Naive thymus-derived CD4-positive, alpha-beta T cell (primary cell): Measurements from ENCODE around the gene TTC6. TPM values are rescaled to one million over a fixed set of nuclear protein-coding genes. Genes with fewer than 3 reads are reported as not detected.

ENCODE experiments used
- ATAC-seq: fragments of 150-1000 bp; cut with Tn5 transposase; 2 replicates; pipeline ENCODE4 v1.10.0; 2021; ENCODE audit warnings: mild to moderate bottlenecking, moderate library complexity
- CTCF ChIA-PET: fragments of 350-600 bp; sonication (Branson Sonifier 250); formaldehyde crosslinking; loops from one replicate; lab custom pipeline; 2021; ENCODE audit warnings: antibody characterized with exemption; lab: Charles Lee
- POLR2A ChIA-PET: fragments of 350-600 bp; sonication (Branson Sonifier 250); formaldehyde crosslinking; loops from one replicate; lab custom pipeline; 2021; ENCODE audit warnings: antibody characterized with exemption, inconsistent platforms; lab: Charles Lee
- DNase-seq, 9 donors: peaks; one replicate each; pipeline versions ENCODE4 v3.0.0 to v3.0.0-alpha.2; 2020 to 2022; ENCODE audit warnings: mixed read lengths in 1 of 9
- H3K27ac ChIP-seq: one replicate; pipeline ENCODE4 v1.7.0; 2013; ENCODE audit warnings: mild to moderate bottlenecking, low read depth, low read length, moderate library complexity
- H3K27me3 ChIP-seq, 2 donors: one replicate each; pipeline ENCODE4 v1.7.0; 2013; ENCODE audit warnings: low read length in 2 of 2, mild to moderate bottlenecking in 2 of 2, moderate library complexity in 2 of 2; ENCODE audit not compliant: control insufficient read depth in 2 of 2, insufficient read depth in 2 of 2
- H3K36me3 ChIP-seq, 3 experiments: 1 replicate in 2 of 3; 2 replicates in 1 of 3; pipeline ENCODE4 v1.7.0; 2013; ENCODE audit warnings: low read length in 3 of 3, mild to moderate bottlenecking in 3 of 3, moderate library complexity in 1 of 3; ENCODE audit not compliant: insufficient read depth in 3 of 3, control insufficient read depth in 2 of 3
- H3K4me1 ChIP-seq, 2 donors: one replicate each; pipeline ENCODE4 v1.7.0; 2013; ENCODE audit warnings: low read length in 2 of 2, mild to moderate bottlenecking in 2 of 2, moderate library complexity in 1 of 2; ENCODE audit not compliant: control insufficient read depth in 2 of 2, insufficient read depth in 2 of 2
- H3K4me3 ChIP-seq: 2 replicates; pipeline ENCODE4 v1.7.0; 2013; ENCODE audit warnings: mild to moderate bottlenecking, low read length
- H3K9me3 ChIP-seq, 3 experiments: 1 replicate in 2 of 3; 2 replicates in 1 of 3; pipeline ENCODE4 v1.7.0; 2013; ENCODE audit warnings: low read length in 3 of 3; ENCODE audit not compliant: control insufficient read depth in 2 of 3
- H3K27ac Mint-ChIP-seq, 9 donors: one replicate each; pipeline ENCODE4 v1.8.0; 2020 to 2022; ENCODE audit warnings: mixed read lengths in 9 of 9, mild to moderate bottlenecking in 8 of 9, moderate library complexity in 5 of 9, inconsistent platforms in 2 of 9
- H3K27me3 Mint-ChIP-seq, 5 donors: one replicate each; pipeline ENCODE4 v1.8.0; 2021 to 2022; ENCODE audit warnings: mixed read lengths in 5 of 5, mild to moderate bottlenecking in 1 of 5
- H3K36me3 Mint-ChIP-seq, 5 donors: one replicate each; pipeline ENCODE4 v1.8.0; 2020 to 2022; ENCODE audit warnings: mixed read lengths in 5 of 5, mild to moderate bottlenecking in 3 of 5, inconsistent platforms in 1 of 5
- H3K4me1 Mint-ChIP-seq, 7 donors: one replicate each; pipeline ENCODE4 v1.8.0; 2020 to 2022; ENCODE audit warnings: mixed read lengths in 7 of 7, mild to moderate bottlenecking in 3 of 7, inconsistent platforms in 1 of 7
- H3K4me3 Mint-ChIP-seq, 10 donors: one replicate each; pipeline ENCODE4 v1.8.0; 2020 to 2022; ENCODE audit warnings: mild to moderate bottlenecking in 10 of 10, mixed read lengths in 10 of 10, moderate library complexity in 6 of 10, inconsistent platforms in 2 of 10
- H3K9me3 Mint-ChIP-seq, 11 donors: one replicate each; pipeline ENCODE4 v1.8.0; 2020 to 2022; ENCODE audit warnings: mixed read lengths in 11 of 11, mild to moderate bottlenecking in 4 of 11, inconsistent platforms in 1 of 11, moderate library complexity in 1 of 11
- intact Hi-C, 2 donors: fragments of 100-400 bp; cut with micrococcal nuclease; formaldehyde crosslinking; loops; one replicate each; pipeline ENCODE4 v1.15.1; 2023
- polyA plus RNA-seq, 2 donors: library from polyadenylated mRNA; unstranded; fragments of 300-500 nt; fragmentation: Illumina TruSeq; gene quantifications; one replicate each; pipeline ENCODE4 v1.2.3, GENCODE V29; 2021
- total RNA-seq, 6 experiments: library from RNA in 5 of 6; stranded (reverse) in 5 of 6; gene quantifications; 1 replicate in 5 of 6; 2 replicates in 1 of 6; pipeline ENCODE4 v1.2.3 and lab custom pipeline; 2021 to 2026

The TTC6 gene
- total and polyA plus RNA-seq, 7 experiments from 2014 or later = not detected

- H3K27ac Mint-ChIP-seq = no peak overlapping the region
These were observed 6.3 kb upstream of the TTC6 start for GRCh38 chr14:37588956-37589714.

GRCh38 chr14:37589715-37590427, 5.6 kb upstream of the TTC6 start:
- Histone ChIP-seq H3K27ac (no peak overlapping the region), H3K4me3 (no peak overlapping the region), H3K4me1 (no peaks in the 10 kb centered on the region), H3K9me3 (no peaks in the 10 kb centered on the region), H3K27me3 (peaks cover 0 to 10% of the 10 kb centered on the region in 2 donors), H3K36me3 (no peaks in the 10 kb centered on the region)
- intact Hi-C loops = loop anchor here in 1 of 2 donors (5.0 to 10.0 kb wide), 3 partner anchors 285 to 1073 kb away; partner anchors contain the start of gene SSTR1
- CTCF ChIA-PET = no interaction called here
- no peak for ATAC-seq
- no peak for DNase-seq
- Mint-ChIP-seq H3K9me3 (peaks cover 4 to 77% (median 24%) of the 10 kb centered on the region in 11 donors), H3K27me3 (peaks cover 77 to 84% (median 79%) of the 10 kb centered on the region in 5 donors), H3K36me3 (peaks cover 0 to 35% (median 2%) of the 10 kb centered on the region in 5 donors), H3K4me3 (no peak overlapping the region), H3K4me1 (peaks cover 4 to 13% (median 7%) of the 10 kb centered on the region in 7 donors), H3K27ac (no peak overlapping the region)
- POLR2A ChIA-PET = no interaction called here

More at GRCh38 chr14:37588956-37589714, 6.3 kb upstream of the TTC6 start:
- ChIA-PET POLR2A (no interaction called here), CTCF (no interaction called here)
- no peak overlapping the region for H3K4me3 ChIP-seq
- ATAC-seq (no peak), DNase-seq (no peak)
- H3K27ac ChIP-seq = no peak overlapping the region
- Mint-ChIP-seq H3K4me3 (peak overlapping the region in 2 of 10 donors; percentile 18 to 29), H3K27me3 (peaks cover 73 to 83% (median 76%) of the 10 kb centered on the region in 5 donors), H3K9me3 (peaks cover 4 to 75% (median 24%) of the 10 kb centered on the region in 11 donors), H3K4me1 (peaks cover 2 to 9% (median 4%) of the 10 kb centered on the region in 7 donors), H3K36me3 (peaks cover 0 to 33% (median 2%) of the 10 kb centered on the region in 5 donors)
- peaks cover 0 to 8% of the 10 kb centered on the region in 2 donors for H3K27me3 ChIP-seq
- intact Hi-C loops = loop anchor here in 1 of 2 donors (5.0 kb wide), 1 partner anchor 1072 kb away; no protein-coding TSS in a partner anchor
- no peaks in the 10 kb centered on the region for H3K36me3 ChIP-seq
- no peaks in the 10 kb centered on the region for H3K4me1 ChIP-seq
- no peaks in the 10 kb centered on the region for H3K9me3 ChIP-seq

GRCh38 chr14:37590428-37591139, 4.8 kb upstream of the TTC6 start:
- H3K4me3 Mint-ChIP-seq = peak overlapping the region in 1 of 10 donors; percentile 44
- CTCF ChIA-PET = no interaction called here
- peak overlapping the region in 1 of 9 donors; percentile 78 for H3K27ac Mint-ChIP-seq
- H3K36me3 ChIP-seq = no peaks in the 10 kb centered on the region
- intact Hi-C loops = loop anchor here in 1 of 2 donors (5.0 to 10.0 kb wide), 2 partner anchors 284 to 617 kb away; partner anchors contain the start of gene SSTR1
- no peaks in the 10 kb centered on the region for H3K9me3 ChIP-seq
- no peak overlapping the region for H3K27ac ChIP-seq
- H3K9me3 Mint-ChIP-seq = peaks cover 4 to 74% (median 24%) of the 10 kb centered on the region in 11 donors
- peaks cover 72 to 79% (median 77%) of the 10 kb centered on the region in 5 donors for H3K27me3 Mint-ChIP-seq
- no peak for DNase-seq
- H3K27me3 ChIP-seq = peaks cover 0 to 6% of the 10 kb centered on the region in 2 donors
- H3K4me1 Mint-ChIP-seq = peaks cover 4 to 15% (median 7%) of the 10 kb centered on the region in 7 donors
- no peak overlapping the region for H3K4me3 ChIP-seq
- H3K36me3 Mint-ChIP-seq = peaks cover 0 to 35% (median 2%) of the 10 kb centered on the region in 5 donors
- no peaks in the 10 kb centered on the region for H3K4me1 ChIP-seq
- POLR2A ChIA-PET = no interaction called here
- ATAC-seq = no peak

- peaks cover 72 to 79% (median 77%) of the 10 kb centered on the region in 5 donors for H3K27me3 Mint-ChIP-seq
- ATAC-seq = no peak
- Histone ChIP-seq H3K4me1 (no peaks in the 10 kb centered on the region), H3K36me3 (no peaks in the 10 kb centered on the region), H3K9me3 (no peaks in the 10 kb centered on the region), H3K4me3 (no peak overlapping the region), H3K27ac (no peak overlapping the region), H3K27me3 (peaks cover 0 to 9% of the 10 kb centered on the region in 2 donors)
- ChIA-PET CTCF (no interaction called here), POLR2A (no interaction called here)
- peaks cover 4 to 23% (median 15%) of the 10 kb centered on the region in 7 donors for H3K4me1 Mint-ChIP-seq
- H3K4me3 Mint-ChIP-seq = peak overlapping the region in 2 of 10 donors; percentile 25 to 42
- intact Hi-C loops = loop anchor here in 1 of 2 donors (5.0 to 10.0 kb wide), 2 partner anchors 283 to 616 kb away; partner anchors contain the start of gene SSTR1
- no peak for DNase-seq
- H3K36me3 Mint-ChIP-seq = peaks cover 0 to 31% (median 2%) of the 10 kb centered on the region in 5 donors
- H3K9me3 Mint-ChIP-seq = peaks cover 3 to 72% (median 24%) of the 10 kb centered on the region in 11 donors
- peak overlapping the region in 1 of 9 donors; percentile 78 for H3K27ac Mint-ChIP-seq
These were observed 4.0 kb upstream of the TTC6 start for GRCh38 chr14:37591311-37591940.

GRCh38 chr14:37591941-37592481, 3.4 kb upstream of the TTC6 start:
- ChIA-PET CTCF (no interaction called here), POLR2A (no interaction called here)
- Mint-ChIP-seq H3K4me3 (peak overlapping the region in 1 of 10 donors; percentile 41), H3K9me3 (peaks cover 3 to 75% (median 23%) of the 10 kb centered on the region in 11 donors), H3K4me1 (peaks cover 4 to 28% (median 18%) of the 10 kb centered on the region in 7 donors), H3K27me3 (peaks cover 72 to 80% (median 79%) of the 10 kb centered on the region in 5 donors), H3K27ac (no peak overlapping the region), H3K36me3 (peaks cover 0 to 30% (median 2%) of the 10 kb centered on the region in 5 donors)
- no peaks in the 10 kb centered on the region for H3K4me1 ChIP-seq
- ATAC-seq (no peak), DNase-seq (no peak)
- peaks cover 0 to 13% of the 10 kb centered on the region in 2 donors for H3K27me3 ChIP-seq
- H3K4me3 ChIP-seq = no peak overlapping the region
- no peak overlapping the region for H3K27ac ChIP-seq
- no peaks in the 10 kb centered on the region for H3K9me3 ChIP-seq
- intact Hi-C loops = loop anchor here in 1 of 2 donors (5.0 to 10.0 kb wide), 2 partner anchors 283 to 615 kb away; partner anchors contain the start of gene SSTR1
- H3K36me3 ChIP-seq = no peaks in the 10 kb centered on the region
